Liver (tissue), 9 donors: Measurements from ENCODE around the gene SH3BP1. TPM values are rescaled to one million over a fixed set of nuclear protein-coding genes. Genes with fewer than 3 reads are reported as not detected.

Experiments
- DNase-seq: peaks from one replicate; pipeline ENCODE4 v3.0.0-alpha.2; 2017; ENCODE audit warnings: low spot score
- H3K27ac ChIP-seq, 2 donors: one replicate each; pipeline ENCODE4 v1.7.0; 2013; ENCODE audit warnings: inconsistent platforms in 2 of 2, low read length in 2 of 2, control low read depth in 1 of 2, low read depth in 1 of 2, mild to moderate bottlenecking in 1 of 2
- H3K27me3 ChIP-seq, 4 donors: one replicate each; pipeline versions ENCODE4 v1.6.1 to v1.7.0; 2013; ENCODE audit warnings: low read length in 3 of 4, inconsistent platforms in 1 of 4, mild to moderate bottlenecking in 1 of 4, moderate library complexity in 1 of 4; ENCODE audit not compliant: control insufficient read depth in 4 of 4, insufficient read depth in 4 of 4
- H3K36me3 ChIP-seq, 4 donors: one replicate each; pipeline versions ENCODE4 v1.6.1 to v1.7.0; 2013; ENCODE audit warnings: low read length in 3 of 4, mild to moderate bottlenecking in 3 of 4, low read depth in 1 of 4, moderate library complexity in 1 of 4; ENCODE audit not compliant: control insufficient read depth in 4 of 4, insufficient read depth in 3 of 4
- H3K4me1 ChIP-seq, 4 donors: one replicate each; pipeline versions ENCODE4 v1.6.1 to v1.7.0; 2013; ENCODE audit warnings: low read length in 3 of 4, mild to moderate bottlenecking in 3 of 4, moderate library complexity in 1 of 4; ENCODE audit not compliant: control insufficient read depth in 4 of 4, insufficient read depth in 4 of 4
- H3K4me3 ChIP-seq, 3 donors: one replicate each; pipeline versions ENCODE4 v1.6.1 to v1.7.0; 2013; ENCODE audit warnings: low read length in 3 of 3, control low read depth in 1 of 3, low read depth in 1 of 3, mild to moderate bottlenecking in 1 of 3
- H3K9ac ChIP-seq, 2 donors: one replicate each; pipeline ENCODE4 v1.7.0; 2013; ENCODE audit warnings: low read length in 2 of 2, mild to moderate bottlenecking in 2 of 2, moderate library complexity in 2 of 2, control low read depth in 1 of 2, low read depth in 1 of 2
- H3K9me3 ChIP-seq, 4 donors: one replicate each; pipeline versions ENCODE4 v1.6.1 to v1.7.0; 2013; ENCODE audit warnings: low read length in 3 of 4; ENCODE audit not compliant: control insufficient read depth in 4 of 4
- ATF3 ChIP-seq: IDR thresholded peaks from 2 replicates; pipeline ENCODE4 v1.6.1; 2016; ENCODE audit warnings: antibody characterized with exemption
- CTCF ChIP-seq: fragments of 150-350 bp; IDR thresholded peaks from 2 replicates; pipeline ENCODE4 v1.5.1; 2017; ENCODE audit warnings: improper control_type of control experiment, low read depth, low read length; ENCODE audit not compliant: missing input control
- EGR1 ChIP-seq, 2 donors: IDR thresholded peaks; 2 replicates each; pipeline ENCODE4 v1.6.1; 2016 to 2018; ENCODE audit warnings: antibody characterized with exemption in 2 of 2, low read depth in 2 of 2
- FOXA1 ChIP-seq: IDR thresholded peaks from 2 replicates; pipeline ENCODE4 v1.6.1; 2016; ENCODE audit warnings: antibody characterized with exemption
- FOXA2 ChIP-seq: IDR thresholded peaks from 2 replicates; pipeline ENCODE4 v1.6.1; 2016; ENCODE audit warnings: antibody characterized with exemption
- GABPA ChIP-seq, 2 donors: IDR thresholded peaks in 1 of 2; conservative IDR thresholded peaks in 1 of 2; 2 replicates each; pipeline ENCODE4 v1.6.1; 2016; ENCODE audit warnings: antibody characterized with exemption in 2 of 2, mild to moderate bottlenecking in 1 of 2, moderate library complexity in 1 of 2
- HNF4A ChIP-seq, 2 donors: conservative IDR thresholded peaks; 2 replicates each; pipeline ENCODE4 v1.6.1; 2016; ENCODE audit warnings: antibody characterized with exemption in 2 of 2, mild to moderate bottlenecking in 2 of 2
- HNF4G ChIP-seq: IDR thresholded peaks from 2 replicates; pipeline ENCODE4 v1.6.1; 2016; ENCODE audit warnings: antibody characterized with exemption
- JUND ChIP-seq, 2 donors: IDR thresholded peaks; 2 replicates each; pipeline ENCODE4 v1.6.1; 2016; ENCODE audit warnings: antibody characterized with exemption in 2 of 2
- MAX ChIP-seq: IDR thresholded peaks from 2 replicates; pipeline ENCODE4 v1.6.1; 2016; ENCODE audit warnings: antibody characterized with exemption
- NR2F2 ChIP-seq: IDR thresholded peaks from 2 replicates; pipeline ENCODE4 v1.6.1; 2016; ENCODE audit warnings: antibody characterized with exemption
- RAD21 ChIP-seq, 2 donors: IDR thresholded peaks; 2 replicates each; pipeline ENCODE4 v1.6.1; 2016; ENCODE audit warnings: antibody characterized with exemption in 2 of 2, mild to moderate bottlenecking in 2 of 2
- REST ChIP-seq: IDR thresholded peaks from 2 replicates; pipeline ENCODE4 v1.6.1; 2016; ENCODE audit warnings: antibody characterized with exemption, mild to moderate bottlenecking
- RXRA ChIP-seq, 2 donors: IDR thresholded peaks; 2 replicates each; pipeline ENCODE4 v1.6.1; 2017 to 2018; ENCODE audit warnings: antibody characterized with exemption in 2 of 2, mild to moderate bottlenecking in 1 of 2
- SP1 ChIP-seq: IDR thresholded peaks from 2 replicates; pipeline ENCODE4 v1.6.1; 2018; ENCODE audit warnings: antibody characterized with exemption, mild to moderate bottlenecking
- TAF1 ChIP-seq: conservative IDR thresholded peaks from 2 replicates; pipeline ENCODE4 v1.6.1; 2016; ENCODE audit warnings: antibody characterized with exemption, mild to moderate bottlenecking
- YY1 ChIP-seq: IDR thresholded peaks from 2 replicates; pipeline ENCODE4 v1.6.1; 2016; ENCODE audit warnings: antibody characterized with exemption, mild to moderate bottlenecking
- ZBTB33 ChIP-seq: IDR thresholded peaks from 2 replicates; pipeline ENCODE4 v1.6.1; 2016; ENCODE audit warnings: antibody characterized with exemption
- WGBS: extraction: QIAGEN DNeasy Blood & Tissue Kit; methylation state at CpG from one replicate; pipeline ENCODE4 v1.1.7; 2013; 5-methylcytosine and 5-hydroxymethylcytosine counted together
- polyA plus RNA-seq, 2 donors: library from polyadenylated mRNA; stranded (reverse) in 1 of 2; unstranded in 1 of 2; fragments of 200-250 nt in 1 of 2; fragments of >200 nt in 1 of 2; fragmentation: Nextera tagmentation in 1 of 2; extraction: Ambion mirVana in 1 of 2; gene quantifications; one replicate each; pipeline versions ENCODE4 v1.2.1 to v1.2.3, GENCODE V29; 2013 to 2015
- total RNA-seq, 2 donors: library from RNA; depleted of rRNA; stranded (reverse); fragments of >200 nt; gene quantifications; one replicate each; pipeline ENCODE4 v1.2.3, GENCODE V29; 2014
- donor health status: healthy.
- donor health status: healthy.
- donor health status: healthy.
- donor health status: healthy.
- donor health status: healthy.

Gene SH3BP1
- total and polyA plus RNA-seq, 4 donors, result 0.24 to 8.2 (median 2.7) TPM

GRCh38 chr22:37663521-37664140, 24.2 kb downstream of the SH3BP1 start:
- Histone ChIP-seq H3K9me3 (no peaks in the 10 kb centered on the region), H3K4me3 (no peak overlapping the region), H3K36me3 (peaks cover 2 to 16% (median 4%) of the 10 kb centered on the region in 4 donors), H3K9ac (no peak overlapping the region), H3K27me3 (no peaks in the 10 kb centered on the region), H3K4me1 (peaks cover 6 to 43% (median 37%) of the 10 kb centered on the region in 4 donors), H3K27ac (no peak overlapping the region)
- WGBS, result 72% methylated on average over 16 of the region's 16 CpGs
- TF ChIP-seq CTCF (no peak), SP1 (no peak), RAD21 (IDR thresholded peaks at IDR 0.05) (no peak), EGR1 (IDR thresholded peaks at IDR 0.05; ENCODE audit: low read depth in 2 of 2) (no peak), ZBTB33 (no peak), FOXA2 (no peak), REST (no peak), ATF3 (no peak), NR2F2 (no peak), GABPA (IDR thresholded peaks at IDR 0.05 in 1 of 2, conservative IDR thresholded peaks at IDR 0.05 in 1 of 2) (no peak), YY1 (no peak), TAF1 (no peak), HNF4A (conservative IDR thresholded peaks at IDR 0.05) (no peak), RXRA (IDR thresholded peaks at IDR 0.05) (no peak), JUND (IDR thresholded peaks at IDR 0.05) (no peak), FOXA1 (no peak), HNF4G (no peak), MAX (no peak)
- DNase-seq, result no peak
